Epithelial cell of esophagus (primary cell): ENCODE measurements around the gene ACER3.
"Not testable (repeated sequence)": the region's sequence is repeated elsewhere in the genome, so short reads cannot be mapped to it uniquely, and the experiment has no call there.

Source experiments
- DNase-seq: peaks from one replicate; pipeline ENCODE4 v3.0.0; 2010; ENCODE audit warnings: low read depth
- H3K4me3 ChIP-seq: 2 replicates; pipeline ENCODE4 v1.5.1; 2011; ENCODE audit warnings: mild to moderate bottlenecking, low read length, control low read depth
- TF ChIP-seq, protein P1 (sequence below): IDR thresholded peaks from 2 replicates; pipeline ENCODE4 v1.5.1; 2011; ENCODE audit warnings: low read depth, mild to moderate bottlenecking, low read length, control low read depth, inconsistent platforms; ENCODE audit not compliant: insufficient read depth; ENCODE audit errors: missing control alignments

Gene ACER3

DNA sequence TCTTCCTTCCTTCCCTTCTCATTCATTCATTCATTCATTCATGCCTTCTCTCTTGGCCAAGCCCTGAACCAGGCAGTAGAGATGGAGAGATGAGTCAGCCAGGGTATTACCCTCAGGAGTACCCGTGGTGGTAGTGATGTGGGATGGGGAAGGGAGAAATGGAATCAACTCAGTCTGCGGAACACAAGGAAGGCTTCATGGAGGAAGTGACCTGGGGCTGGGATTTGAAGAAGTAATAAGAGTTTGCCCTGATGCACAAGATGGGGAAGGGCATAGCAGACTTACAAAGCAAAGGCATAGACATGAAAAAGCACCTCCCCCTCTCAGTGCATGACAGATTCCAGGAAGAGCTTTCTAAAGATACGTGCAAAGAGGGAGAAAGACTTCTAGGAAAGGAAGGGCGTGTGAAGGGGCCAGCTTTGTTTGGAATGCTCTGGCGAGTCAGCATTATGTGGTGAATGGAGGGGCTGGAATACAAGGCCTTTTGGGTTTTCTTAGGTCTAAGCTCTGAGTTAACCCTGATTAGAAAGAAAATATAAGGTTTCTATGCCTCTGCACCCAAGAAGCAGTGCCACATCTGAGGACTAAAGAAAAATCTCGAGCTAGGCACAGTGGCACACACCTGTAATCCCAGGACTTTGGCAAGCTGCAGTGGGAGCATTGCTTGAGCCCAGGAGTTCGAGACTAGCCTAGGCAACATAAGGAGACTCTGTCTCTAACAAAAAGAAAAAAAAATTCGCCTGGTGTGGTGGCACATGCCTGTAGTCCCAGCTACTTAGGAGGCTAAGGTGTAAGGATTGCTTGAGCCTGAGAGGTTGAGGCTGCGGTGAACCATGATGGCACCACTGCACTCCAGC lies 36.4 kb upstream of the ACER3 start:
- TF ChIP-seq, protein P1, sequence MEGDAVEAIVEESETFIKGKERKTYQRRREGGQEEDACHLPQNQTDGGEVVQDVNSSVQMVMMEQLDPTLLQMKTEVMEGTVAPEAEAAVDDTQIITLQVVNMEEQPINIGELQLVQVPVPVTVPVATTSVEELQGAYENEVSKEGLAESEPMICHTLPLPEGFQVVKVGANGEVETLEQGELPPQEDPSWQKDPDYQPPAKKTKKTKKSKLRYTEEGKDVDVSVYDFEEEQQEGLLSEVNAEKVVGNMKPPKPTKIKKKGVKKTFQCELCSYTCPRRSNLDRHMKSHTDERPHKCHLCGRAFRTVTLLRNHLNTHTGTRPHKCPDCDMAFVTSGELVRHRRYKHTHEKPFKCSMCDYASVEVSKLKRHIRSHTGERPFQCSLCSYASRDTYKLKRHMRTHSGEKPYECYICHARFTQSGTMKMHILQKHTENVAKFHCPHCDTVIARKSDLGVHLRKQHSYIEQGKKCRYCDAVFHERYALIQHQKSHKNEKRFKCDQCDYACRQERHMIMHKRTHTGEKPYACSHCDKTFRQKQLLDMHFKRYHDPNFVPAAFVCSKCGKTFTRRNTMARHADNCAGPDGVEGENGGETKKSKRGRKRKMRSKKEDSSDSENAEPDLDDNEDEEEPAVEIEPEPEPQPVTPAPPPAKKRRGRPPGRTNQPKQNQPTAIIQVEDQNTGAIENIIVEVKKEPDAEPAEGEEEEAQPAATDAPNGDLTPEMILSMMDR: no peak

DNA sequence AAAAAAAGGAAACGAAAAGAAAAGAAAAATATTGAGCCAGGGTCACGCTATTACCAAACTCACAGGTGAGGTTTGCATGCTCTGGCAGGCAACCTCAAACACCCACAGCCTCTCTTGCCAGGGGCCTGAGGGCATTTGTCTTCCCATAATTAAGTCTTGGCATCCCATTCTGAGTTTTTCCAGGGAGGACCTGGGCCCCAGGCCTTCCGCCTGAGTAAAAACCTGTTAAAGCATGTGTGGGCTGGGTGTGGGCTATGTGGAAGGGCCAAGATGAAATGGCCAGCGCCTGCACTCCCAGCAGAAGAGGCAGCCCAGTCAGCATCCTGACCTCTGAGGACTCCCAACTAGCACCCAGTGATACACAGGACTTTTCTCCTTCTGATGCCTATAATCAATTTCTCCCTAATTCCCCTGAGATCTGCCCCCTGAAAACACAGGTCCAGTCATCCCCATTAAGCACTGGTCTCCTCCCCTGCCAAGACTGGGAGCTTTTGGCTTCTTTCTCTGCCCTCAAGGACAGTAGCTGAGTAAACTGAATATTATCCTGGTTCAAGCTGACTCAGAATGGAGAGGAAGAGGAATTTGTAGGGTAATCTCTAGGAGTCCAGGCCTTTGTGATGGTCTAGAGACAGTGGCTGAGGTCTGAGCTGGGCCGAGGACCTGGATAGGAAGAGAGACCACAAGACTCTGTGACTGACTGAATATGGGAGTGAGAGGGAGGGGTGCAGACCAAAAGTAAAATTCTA lies 35.6 kb upstream of the ACER3 start:
- peak; percentile 98 for DNase-seq
- TF ChIP-seq, protein P1: no peak
- no peak overlapping the region for H3K4me3 ChIP-seq

More for the DNA sequence above, 36.4 kb upstream of the ACER3 start:
- H3K4me3 ChIP-seq: no peak overlapping the region
- DNase-seq: peak; percentile 66

DNA sequence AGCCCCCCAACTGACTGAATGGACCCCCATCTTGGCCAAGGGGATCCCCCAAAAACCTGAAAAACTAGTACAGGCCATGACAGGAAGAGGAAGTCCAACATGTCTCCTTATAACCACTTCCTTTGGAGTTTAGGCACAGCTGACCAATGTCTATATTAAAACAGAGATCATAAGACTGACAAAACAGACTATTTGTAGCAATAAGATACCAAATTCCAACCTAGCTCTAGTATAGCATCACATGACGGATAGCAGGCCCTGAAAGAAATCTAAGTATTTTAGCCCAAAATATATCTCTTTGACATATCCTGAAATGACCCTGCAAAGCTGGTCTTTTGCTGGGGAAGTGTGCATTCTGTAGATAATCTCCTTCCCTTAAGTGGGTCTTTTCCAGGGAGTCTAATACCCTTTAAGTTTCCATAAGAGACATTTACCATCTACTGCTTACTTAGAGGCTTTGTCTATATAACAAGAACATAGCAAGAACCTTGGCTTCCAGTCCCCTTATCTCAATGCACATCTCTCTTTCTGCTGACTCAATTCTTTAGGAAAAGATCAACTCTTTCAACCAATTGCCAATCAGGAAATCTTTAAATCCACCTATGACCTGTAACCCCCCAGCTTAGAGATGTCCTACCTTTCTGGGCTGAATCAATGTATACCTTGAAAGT lies 34.9 kb upstream of the ACER3 start:
- DNase-seq: no peak
- no peak overlapping the region for H3K4me3 ChIP-seq
- TF ChIP-seq, protein P1: no peak

DNA sequence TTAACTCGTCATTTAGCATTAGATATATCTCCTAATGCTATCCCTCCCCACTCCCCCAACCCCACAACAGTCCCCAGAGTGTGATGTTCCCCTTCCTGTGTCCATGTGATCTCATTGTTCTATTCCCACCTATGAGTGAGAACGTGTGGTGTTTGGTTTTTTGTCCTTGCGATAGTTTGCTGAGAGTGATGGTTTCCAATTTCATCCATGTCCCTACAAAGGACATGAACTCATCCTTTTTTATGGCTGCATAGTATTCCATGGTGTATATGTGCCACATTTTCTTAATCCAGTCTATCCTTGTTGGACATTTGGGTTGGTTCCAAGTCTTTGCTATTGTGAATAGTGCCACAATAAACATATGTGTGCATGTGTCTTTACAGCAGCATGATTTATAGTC lies 34.2 kb upstream of the ACER3 start:
- not testable (repeated sequence) for DNase-seq, H3K4me3 ChIP-seq

DNA sequence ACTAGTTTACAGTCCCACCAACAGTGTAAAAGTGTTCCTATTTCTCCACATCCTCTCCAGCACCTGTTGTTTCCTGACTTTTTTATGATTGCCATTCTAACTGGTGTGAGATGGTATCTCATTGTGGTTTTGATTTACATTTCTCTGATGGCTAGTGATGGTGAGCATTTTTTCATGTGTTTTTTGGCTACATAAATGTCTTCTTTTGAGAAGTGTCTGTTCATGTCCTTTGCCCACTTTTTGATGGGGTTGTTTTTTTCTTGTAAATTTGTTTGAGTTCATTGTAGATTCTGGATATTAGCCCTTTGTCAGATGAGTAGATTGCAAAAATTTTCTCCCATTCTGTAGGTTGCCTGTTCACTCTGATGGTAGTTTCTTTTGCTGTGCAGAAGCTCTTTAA lies 33.7 kb upstream of the ACER3 start:
- not testable (repeated sequence) for H3K4me3 ChIP-seq, DNase-seq

DNA sequence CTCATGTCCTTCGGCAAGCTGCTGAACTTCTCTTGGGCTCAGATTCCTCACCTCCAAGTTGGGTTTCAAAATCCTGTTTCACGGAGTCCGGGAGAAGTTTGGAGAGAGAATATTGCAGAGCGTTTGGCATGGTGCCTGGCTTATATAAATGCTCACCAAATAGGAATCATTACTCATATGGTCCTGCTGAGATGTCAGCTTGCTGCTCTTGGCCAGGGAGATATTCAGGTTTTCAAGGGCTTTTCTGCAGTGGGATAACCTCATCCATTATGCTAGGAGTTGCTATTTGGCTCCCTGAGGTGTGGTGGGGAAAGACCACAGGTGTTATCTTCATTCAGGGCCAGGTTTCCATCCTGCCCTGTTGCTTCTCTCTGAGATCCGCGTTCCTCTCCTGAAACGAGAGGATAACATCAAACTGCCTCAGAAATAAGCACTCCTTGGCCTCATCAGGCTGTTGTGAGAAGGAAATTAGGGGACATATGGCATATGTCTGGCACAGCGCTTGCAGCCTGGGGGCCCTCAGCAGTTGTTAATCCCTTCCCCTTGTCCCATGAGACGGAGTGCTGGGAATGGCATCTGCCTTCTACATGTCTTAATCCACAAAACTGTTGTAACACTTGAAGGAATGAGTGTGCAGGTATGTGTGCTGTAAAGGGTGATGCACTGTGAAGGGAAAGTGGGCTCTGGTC lies 29.9 kb upstream of the ACER3 start:
- TF ChIP-seq, protein P1: no peak
- no peak overlapping the region for H3K4me3 ChIP-seq
- peak; percentile 80 for DNase-seq

DNA sequence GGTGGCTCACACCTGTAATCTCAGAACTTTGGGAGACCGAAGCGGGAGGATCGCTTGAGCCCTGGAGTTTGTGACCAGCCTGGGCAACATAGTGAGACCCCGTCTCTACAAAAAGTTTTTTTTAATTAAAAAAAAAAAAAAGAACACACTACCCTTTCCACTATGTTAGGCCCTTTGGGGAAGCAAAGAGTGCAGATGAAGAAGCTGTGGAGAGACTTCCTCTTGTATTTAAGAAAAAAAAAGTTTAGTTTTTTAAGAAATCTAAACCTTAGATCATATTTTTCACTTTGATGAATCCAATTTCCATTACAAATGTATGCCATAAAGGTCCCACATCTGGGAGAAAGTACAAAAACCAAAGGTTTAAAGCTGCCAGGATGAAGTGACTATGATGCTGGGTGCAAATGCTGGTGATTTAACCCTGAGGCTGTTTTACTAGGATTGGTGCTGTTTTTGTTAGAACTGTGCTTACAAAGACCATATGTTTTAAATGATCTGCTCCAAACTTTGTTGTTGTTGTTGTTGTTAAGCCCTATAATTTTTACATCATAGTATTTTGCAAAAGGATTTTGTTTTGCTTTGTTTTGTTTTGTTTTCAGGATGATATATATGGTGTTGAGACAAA lies 28.9 kb upstream of the ACER3 start:
- no peak for DNase-seq
- H3K4me3 ChIP-seq: no peak overlapping the region
- TF ChIP-seq, protein P1: no peak
